SK-N-SH (cell line): ENCODE measurements around the gene LRRC25. TPM values are rescaled to one million over a fixed set of nuclear protein-coding genes. Genes with fewer than 3 reads are reported as not detected.

Experiments
- CTCF ChIA-PET: fragments of 300-600, 350-600 bp; formaldehyde crosslinking; extraction: SDS; loops from one replicate; lab custom pipeline; 2021; lab: Yijun Ruan, JAX
- POLR2A ChIA-PET: fragments of 350-600 bp; sonication (Branson Sonifier 250); formaldehyde crosslinking; extraction: SDS; loops from one replicate; lab custom pipeline; 2020; ENCODE audit warnings: antibody characterized with exemption, inconsistent platforms; lab: Yijun Ruan, JAX
- DNase-seq: peaks from one replicate; pipeline ENCODE4 v3.0.0; 2012
- H2AFZ ChIP-seq: fragments of 200-600 bp; sonication (generic); 2 replicates; pipeline ENCODE4 v1.8.1; 2016; ENCODE audit warnings: antibody characterized with exemption, mild to moderate bottlenecking, low read depth
- H3F3A ChIP-seq: fragments of 200-600 bp; sonication (generic); replicated peaks from 2 replicates; pipeline ENCODE3; 2016; ENCODE audit warnings: antibody characterized with exemption, mild to moderate bottlenecking; ENCODE audit not compliant: insufficient read depth
- H3K27ac ChIP-seq, 2 experiments: fragments of 200-500 bp in 1 of 2; fragments of 200-600 bp in 1 of 2; sonication (Bioruptor generic) in 1 of 2; sonication (generic), shearing (Covaris generic) in 1 of 2; 2 replicates each; pipeline versions ENCODE4 v1.5.1 to v1.6.1; 2014 to 2016; ENCODE audit warnings: low read depth in 2 of 2, inconsistent platforms in 1 of 2, low read length in 1 of 2, mild to moderate bottlenecking in 1 of 2, mixed read lengths in 1 of 2
- H3K27me3 ChIP-seq: fragments of 200-600 bp; sonication (generic), shearing (Covaris generic); 2 replicates; pipeline ENCODE4 v1.6.1; 2016; ENCODE audit warnings: mixed run types; ENCODE audit not compliant: insufficient read depth
- H3K36me3 ChIP-seq, 2 experiments: fragments of 200-500 bp in 1 of 2; fragments of 200-600 bp in 1 of 2; sonication (Bioruptor generic) in 1 of 2; sonication (generic) in 1 of 2; replicated peaks in 1 of 2; 2 replicates each; pipeline versions ENCODE3 to v1.5.1; 2014 to 2016; ENCODE audit warnings: low read length in 1 of 2, mild to moderate bottlenecking in 1 of 2; ENCODE audit not compliant: insufficient read depth in 2 of 2, control insufficient read depth in 1 of 2
- H3K4me1 ChIP-seq, 2 experiments: fragments of 200-500 bp in 1 of 2; fragments of 200-600 bp in 1 of 2; sonication (Bioruptor generic) in 1 of 2; sonication (generic), shearing (Covaris generic) in 1 of 2; 2 replicates each; pipeline versions ENCODE4 v1.5.1 to v1.6.1; 2014 to 2016; ENCODE audit warnings: low read depth in 1 of 2, low read length in 1 of 2, mixed run types in 1 of 2; ENCODE audit not compliant: insufficient read depth in 2 of 2, control insufficient read depth in 1 of 2
- H3K4me2 ChIP-seq: fragments of 200-600 bp; sonication (generic), shearing (Covaris generic); 2 replicates; pipeline ENCODE4 v1.6.1; 2017; ENCODE audit warnings: mixed run types
- H3K4me3 ChIP-seq, 2 experiments: fragments of 200-500 bp in 1 of 2; fragments of 200-600 bp in 1 of 2; sonication (Bioruptor generic) in 1 of 2; sonication (generic), shearing (Covaris generic) in 1 of 2; 2 replicates each; pipeline versions ENCODE4 v1.5.1 to v1.8.1; 2014 to 2016; ENCODE audit warnings: low read depth in 2 of 2, inconsistent platforms in 1 of 2, low read length in 1 of 2, mild to moderate bottlenecking in 1 of 2, mixed read lengths in 1 of 2, moderate library complexity in 1 of 2
- H3K79me2 ChIP-seq: fragments of 200-600 bp; sonication (generic); 2 replicates; pipeline ENCODE4 v1.8.1; 2017; ENCODE audit warnings: mild to moderate bottlenecking; ENCODE audit not compliant: insufficient read depth
- H3K9ac ChIP-seq: fragments of 200-600 bp; sonication (generic); 2 replicates; pipeline ENCODE4 v1.6.1; 2017; ENCODE audit warnings: mixed run types
- H3K9me2 ChIP-seq: fragments of 200-600 bp; sonication (generic); 2 replicates; pipeline ENCODE4 v1.6.1; 2017; ENCODE audit warnings: mixed run types
- H3K9me3 ChIP-seq: fragments of 200-600 bp; sonication (generic); 2 replicates; pipeline ENCODE4 v1.6.1; 2017; ENCODE audit warnings: mixed run types, mild to moderate bottlenecking, moderate library complexity
- H4K20me1 ChIP-seq: fragments of 200-600 bp; sonication (generic); 2 replicates; pipeline ENCODE4 v1.6.1; 2017; ENCODE audit warnings: mild to moderate bottlenecking, mixed run types; ENCODE audit not compliant: insufficient read depth
- CHD2 ChIP-seq: fragments of 150-350 bp; IDR thresholded peaks from 2 replicates; pipeline ENCODE4 v1.6.1; 2018; ENCODE audit warnings: low read length; ENCODE audit not compliant: partially characterized antibody
- CTCF ChIP-seq: fragments of 200-600 bp; sonication (generic); IDR thresholded peaks from 2 replicates; pipeline ENCODE4 v1.6.1; 2017; ENCODE audit warnings: antibody characterized with exemption, mild to moderate bottlenecking, moderate library complexity
- EZH2phosphoT487 ChIP-seq: fragments of 200-600 bp; sonication (generic); IDR thresholded peaks from 2 replicates; pipeline ENCODE4 v1.6.1; 2017; ENCODE audit warnings: low read depth, mixed run types, mild to moderate bottlenecking, antibody characterized with exemption, moderate library complexity, borderline replicate concordance
- FOSL2 ChIP-seq: IDR thresholded peaks from 2 replicates; pipeline ENCODE4 v1.4.0; 2012; ENCODE audit warnings: low read depth, mild to moderate bottlenecking, moderate library complexity, borderline replicate concordance
- FOXM1 ChIP-seq: IDR thresholded peaks from 2 replicates; pipeline ENCODE4 v1.4.0; 2012; ENCODE audit warnings: low read depth, mild to moderate bottlenecking
- IRF3 ChIP-seq: fragments of 150-350 bp; IDR thresholded peaks from 2 replicates; pipeline ENCODE4 v1.6.1; 2016; ENCODE audit warnings: mild to moderate bottlenecking, low read depth, low read length
- MEF2A ChIP-seq: IDR thresholded peaks from 2 replicates; pipeline ENCODE4 v1.4.0; 2012; ENCODE audit warnings: low read depth, borderline replicate concordance
- NFIC ChIP-seq: IDR thresholded peaks from 2 replicates; pipeline ENCODE4 v1.4.0; 2012; ENCODE audit warnings: borderline replicate concordance
- NRF1 ChIP-seq: IDR thresholded peaks from 2 replicates; pipeline ENCODE4 v1.6.1; 2012; ENCODE audit warnings: low read depth, mild to moderate bottlenecking, low read length
- PBX3 ChIP-seq: IDR thresholded peaks from 2 replicates; pipeline ENCODE4; 2012
- POLR2AphosphoS5 ChIP-seq: IDR thresholded peaks from 2 replicates; pipeline ENCODE4 v1.6.1; 2012; ENCODE audit warnings: low read depth, low read length
- RAD21 ChIP-seq: IDR thresholded peaks from 2 replicates; pipeline ENCODE4 v1.6.1; 2012; ENCODE audit warnings: mild to moderate bottlenecking, low read length
- RCOR1 ChIP-seq: fragments of 150-350 bp; IDR thresholded peaks from 2 replicates; pipeline ENCODE4 v1.6.1; 2017; ENCODE audit warnings: antibody characterized with exemption, low read length
- RFX5 ChIP-seq: IDR thresholded peaks from 2 replicates; pipeline ENCODE4 v1.6.1; 2012; ENCODE audit warnings: mild to moderate bottlenecking, improper control_type of control experiment, low read length
- RXRA ChIP-seq: IDR thresholded peaks from 2 replicates; pipeline ENCODE4 v1.4.0; 2012; ENCODE audit warnings: low read depth, mild to moderate bottlenecking, borderline replicate concordance
- TCF12 ChIP-seq: IDR thresholded peaks from 2 replicates; pipeline ENCODE4 v1.4.0; 2012
- WGBS: methylation state at CpG from one replicate; pipeline ENCODE4 v1.1.6; 2017; ENCODE audit warnings: low lambda C conversion rate; 5-methylcytosine and 5-hydroxymethylcytosine counted together
- polyA plus RNA-seq, 3 experiments: library from polyadenylated mRNA; depleted of rRNA; stranded (reverse); fragments of >200 nt; gene quantifications; 2 replicates each; pipeline ENCODE4 v1.2.3, GENCODE V29; 2012
- TF ChIP-seq, protein P1 (sequence below): IDR thresholded peaks from 2 replicates; pipeline ENCODE4 v1.4.0; 2012; ENCODE audit warnings: low read depth, borderline replicate concordance
- TF ChIP-seq, protein P2 (sequence below): fragments of 150-350 bp; IDR thresholded peaks from 2 replicates; pipeline ENCODE4 v1.6.1; 2017; ENCODE audit warnings: antibody characterized with exemption, low read length, low read depth, borderline replicate concordance

The LRRC25 gene
- polyA plus RNA-seq, 1 of the 3 experiments (the other 2 are of a cell fraction) = not detected

DNA sequence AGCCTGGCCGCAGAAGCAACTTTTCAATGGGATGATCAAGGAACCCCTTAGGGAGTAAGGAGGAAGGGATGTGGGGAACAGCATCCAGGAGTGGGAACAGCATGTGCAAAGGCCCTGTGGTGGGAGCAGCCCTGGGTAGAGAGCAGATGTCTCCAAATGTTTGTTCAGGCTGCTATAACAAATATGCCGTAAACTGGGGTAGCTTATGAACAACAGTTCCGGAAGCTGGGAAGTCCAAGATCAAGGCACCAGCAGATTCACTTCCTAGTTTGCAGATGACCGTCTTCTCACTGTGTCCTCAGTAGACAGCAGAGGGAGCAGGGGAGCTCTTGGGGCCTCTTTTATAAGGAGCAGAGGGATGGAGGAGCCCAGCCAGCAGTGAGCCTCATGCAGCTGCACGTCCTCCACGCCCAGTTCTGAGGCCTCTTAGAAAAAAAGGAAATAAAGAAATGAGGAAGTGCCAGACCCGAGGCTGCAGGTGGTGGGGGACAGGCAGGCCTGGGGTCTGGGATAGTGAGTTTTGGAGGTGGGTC is 4.2 kb upstream of the LRRC25 start:
- H2AFZ ChIP-seq = no peak overlapping the region
- no peak for TF ChIP-seq RAD21
- TF ChIP-seq CTCF = peak; percentile 31; the same call in 1 of the 2 replicates
- TF ChIP-seq, all 33 proteins: peak for 1
- no peak for DNase-seq
- WGBS = 77% methylated on average over 7 of the region's 7 CpGs
- ChIA-PET CTCF (interaction anchor here (1.5 to 2.6 kb wide), 5 partner anchors 9 to 122 kb away, joined by 5 to 16 read pairs (median 7); no protein-coding TSS in a partner anchor), POLR2A (no interaction called here)
- H3K4me2 ChIP-seq = no peak overlapping the region
- no peaks in the 10 kb centered on the region for H3K9me3 ChIP-seq
- no peak overlapping the region for H3K4me3 ChIP-seq
- no peaks in the 10 kb centered on the region for H3K4me1 ChIP-seq
- H3K9ac ChIP-seq = no peak overlapping the region
- no peaks in the 10 kb centered on the region for H3K9me2 ChIP-seq
- peaks cover 3% of the 10 kb centered on the region for H3F3A ChIP-seq
- H3K27ac ChIP-seq = no peak overlapping the region
- no peaks in the 10 kb centered on the region for H3K79me2 ChIP-seq
- no peaks in the 10 kb centered on the region for H3K36me3 ChIP-seq
- H3K27me3 ChIP-seq = no peaks in the 10 kb centered on the region
- no peaks in the 10 kb centered on the region for H4K20me1 ChIP-seq

GRCh38 chr19:18399008-18399407 is 1.6 kb upstream of the LRRC25 start:
- 69% methylated on average over 6 of the region's 6 CpGs for WGBS
- DNase-seq = no peak
- Histone ChIP-seq H3K9me3 (no peaks in the 10 kb centered on the region), H3K79me2 (no peaks in the 10 kb centered on the region), H3K4me1 (no peaks in the 10 kb centered on the region), H4K20me1 (no peaks in the 10 kb centered on the region), H3F3A (peaks cover 3% of the 10 kb centered on the region), H3K36me3 (no peaks in the 10 kb centered on the region), H2AFZ (no peak overlapping the region), H3K9ac (no peak overlapping the region), H3K9me2 (no peaks in the 10 kb centered on the region), H3K4me2 (no peak overlapping the region), H3K27ac (no peak overlapping the region), H3K4me3 (no peak overlapping the region), H3K27me3 (no peaks in the 10 kb centered on the region)
- ChIA-PET POLR2A (no interaction called here), CTCF (interaction anchor here (0.6 to 3.9 kb wide), 5 partner anchors 11 to 50 kb away, joined by 3 to 25 read pairs (median 5); partner anchors contain the start of gene GDF15)
- TF ChIP-seq TCF12 = no peak
- no peak for TF ChIP-seq NFIC
- no peak for TF ChIP-seq RFX5
- TF ChIP-seq, protein P1, sequence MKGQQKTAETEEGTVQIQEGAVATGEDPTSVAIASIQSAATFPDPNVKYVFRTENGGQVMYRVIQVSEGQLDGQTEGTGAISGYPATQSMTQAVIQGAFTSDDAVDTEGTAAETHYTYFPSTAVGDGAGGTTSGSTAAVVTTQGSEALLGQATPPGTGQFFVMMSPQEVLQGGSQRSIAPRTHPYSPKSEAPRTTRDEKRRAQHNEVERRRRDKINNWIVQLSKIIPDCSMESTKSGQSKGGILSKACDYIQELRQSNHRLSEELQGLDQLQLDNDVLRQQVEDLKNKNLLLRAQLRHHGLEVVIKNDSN = no peak
- no peak for TF ChIP-seq CTCF
- TF ChIP-seq, protein P2, sequence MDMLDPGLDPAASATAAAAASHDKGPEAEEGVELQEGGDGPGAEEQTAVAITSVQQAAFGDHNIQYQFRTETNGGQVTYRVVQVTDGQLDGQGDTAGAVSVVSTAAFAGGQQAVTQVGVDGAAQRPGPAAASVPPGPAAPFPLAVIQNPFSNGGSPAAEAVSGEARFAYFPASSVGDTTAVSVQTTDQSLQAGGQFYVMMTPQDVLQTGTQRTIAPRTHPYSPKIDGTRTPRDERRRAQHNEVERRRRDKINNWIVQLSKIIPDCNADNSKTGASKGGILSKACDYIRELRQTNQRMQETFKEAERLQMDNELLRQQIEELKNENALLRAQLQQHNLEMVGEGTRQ = no peak
- no peak for TF ChIP-seq EZH2phosphoT487
- TF ChIP-seq CHD2 = no peak
- no peak for TF ChIP-seq PBX3
- TF ChIP-seq IRF3 = no peak
- no peak for TF ChIP-seq RXRA
- no peak for TF ChIP-seq NRF1
- TF ChIP-seq RCOR1 = no peak
- TF ChIP-seq POLR2AphosphoS5 = no peak
- TF ChIP-seq RAD21 = no peak
- no peak for TF ChIP-seq FOSL2
- no peak for TF ChIP-seq MEF2A
- TF ChIP-seq FOXM1 = no peak
